RWPE1 (cell line): Measurements from ENCODE around the gene GLMP.
"Not testable (repeated sequence)": the region's sequence is repeated elsewhere in the genome, so short reads cannot be mapped to it uniquely, and the experiment has no call there.

Experiments used
- CTCF ChIA-PET: fragments of 350-600 bp; sonication (Branson Sonifier 250); formaldehyde crosslinking; extraction: SDS; loops from one replicate; lab custom pipeline; 2021; lab: Yijun Ruan, JAX
- POLR2A ChIA-PET: fragments of 400-600 bp; formaldehyde crosslinking; extraction: SDS; loops from one replicate; lab custom pipeline; 2020; ENCODE audit warnings: antibody characterized with exemption; ENCODE audit not compliant: low non-redundant PET; lab: Yijun Ruan, JAX
- DNase-seq: peaks from one replicate; pipeline ENCODE4 v3.0.0; 2012; ENCODE audit warnings: low spot score
- H3K27ac ChIP-seq: fragments of 450-650 bp; 2 replicates; pipeline ENCODE4 v1.5.1; 2017
- CTCF ChIP-seq: fragments of 450-650 bp; conservative IDR thresholded peaks from 2 replicates; pipeline ENCODE4 v1.5.1; 2017; ENCODE audit warnings: low read depth, mild to moderate bottlenecking

Gene GLMP

GRCh38 chr1:156337052-156337887, 41.8 kb upstream of the GLMP start:
- CTCF ChIA-PET, result interaction anchor here (0.6 kb wide), 1 partner anchor 11 kb away, joined by 3 read pairs; no protein-coding TSS in a partner anchor
- no peak for DNase-seq
- H3K27ac ChIP-seq, result peak overlapping the region; percentile 83
- TF ChIP-seq CTCF, result no peak
- POLR2A ChIA-PET, result no interaction called here

GRCh38 chr1:156336242-156336641, 40.8 kb upstream of the GLMP start:
- CTCF ChIA-PET, result no interaction called here

GRCh38 chr1:156323179-156323578, 27.7 kb upstream of the GLMP start:
- DNase-seq, H3K27ac ChIP-seq, POLR2A ChIA-PET: not testable (repeated sequence)
- CTCF ChIA-PET, result interaction anchor here (0.6 kb wide), 2 partner anchors 9 to 33 kb away, joined by 3 read pairs; no protein-coding TSS in a partner anchor

More at GRCh38 chr1:156336242-156336641, 40.8 kb upstream of the GLMP start:
- H3K27ac ChIP-seq, result no peak overlapping the region
- DNase-seq, result no peak
- TF ChIP-seq CTCF, result no peak
- POLR2A ChIA-PET, result no interaction called here

GRCh38 chr1:156320560-156320959, 25.1 kb upstream of the GLMP start:
- DNase-seq, result no peak
- no peak overlapping the region for H3K27ac ChIP-seq
- ChIA-PET POLR2A (no interaction called here), CTCF (no interaction called here)
- no peak for TF ChIP-seq CTCF

GRCh38 chr1:156319664-156320063, 24.2 kb upstream of the GLMP start:
- POLR2A ChIA-PET, result interaction anchor here (0.6 kb wide), 1 partner anchor 9 kb away, joined by 3 read pairs; no protein-coding TSS in a partner anchor
- H3K27ac ChIP-seq, result no peak overlapping the region
- peak; percentile 19 for DNase-seq
- peak; percentile 54 for TF ChIP-seq CTCF
- CTCF ChIA-PET, result interaction anchor here (0.7 to 1.1 kb wide), 6 partner anchors 10 to 174 kb away, joined by 3 to 7 read pairs (median 3); partner anchors contain the start of gene SMG5

- ChIA-PET POLR2A (no interaction called here), CTCF (interaction anchor here (0.5 kb wide), 1 partner anchor 41 kb away, joined by 3 read pairs; no protein-coding TSS in a partner anchor)
- H3K27ac ChIP-seq, result no peak overlapping the region
- no peak for DNase-seq
- TF ChIP-seq CTCF, result no peak
Measured at GRCh38 chr1:156316909-156317308, 21.4 kb upstream of the GLMP start.

- H3K27ac ChIP-seq, result peak overlapping the region; percentile 75
- ChIA-PET CTCF (no interaction called here), POLR2A (interaction anchor here (0.7 kb wide), 1 partner anchor 8 kb away, joined by 3 read pairs; no protein-coding TSS in a partner anchor)
- no peak for DNase-seq
- no peak for TF ChIP-seq CTCF
Measured at GRCh38 chr1:156310962-156311361, 15.5 kb upstream of the GLMP start.
